Measurements from ENCODE around the gene CENPF.

DNA sequence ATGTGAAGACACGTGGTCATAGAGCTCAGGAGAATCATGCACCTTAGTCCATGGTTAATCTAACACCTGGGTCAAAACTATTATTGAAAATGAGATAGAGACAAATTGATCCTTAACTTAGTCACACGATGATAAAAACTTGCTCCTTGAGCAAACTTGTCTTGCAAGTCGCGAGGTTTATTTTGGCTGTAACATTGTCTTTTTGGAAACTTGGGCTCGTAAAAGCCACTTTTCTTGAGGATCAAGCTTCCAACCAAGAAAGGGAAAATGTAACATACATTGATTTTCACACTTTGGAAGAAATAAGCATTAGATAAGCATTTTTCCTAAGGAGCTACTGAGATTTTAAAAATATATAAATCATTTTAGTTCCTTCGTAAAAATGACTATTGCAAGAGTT, 19.9 kb upstream of the CENPF start:
- TF ChIP-seq, protein P1, sequence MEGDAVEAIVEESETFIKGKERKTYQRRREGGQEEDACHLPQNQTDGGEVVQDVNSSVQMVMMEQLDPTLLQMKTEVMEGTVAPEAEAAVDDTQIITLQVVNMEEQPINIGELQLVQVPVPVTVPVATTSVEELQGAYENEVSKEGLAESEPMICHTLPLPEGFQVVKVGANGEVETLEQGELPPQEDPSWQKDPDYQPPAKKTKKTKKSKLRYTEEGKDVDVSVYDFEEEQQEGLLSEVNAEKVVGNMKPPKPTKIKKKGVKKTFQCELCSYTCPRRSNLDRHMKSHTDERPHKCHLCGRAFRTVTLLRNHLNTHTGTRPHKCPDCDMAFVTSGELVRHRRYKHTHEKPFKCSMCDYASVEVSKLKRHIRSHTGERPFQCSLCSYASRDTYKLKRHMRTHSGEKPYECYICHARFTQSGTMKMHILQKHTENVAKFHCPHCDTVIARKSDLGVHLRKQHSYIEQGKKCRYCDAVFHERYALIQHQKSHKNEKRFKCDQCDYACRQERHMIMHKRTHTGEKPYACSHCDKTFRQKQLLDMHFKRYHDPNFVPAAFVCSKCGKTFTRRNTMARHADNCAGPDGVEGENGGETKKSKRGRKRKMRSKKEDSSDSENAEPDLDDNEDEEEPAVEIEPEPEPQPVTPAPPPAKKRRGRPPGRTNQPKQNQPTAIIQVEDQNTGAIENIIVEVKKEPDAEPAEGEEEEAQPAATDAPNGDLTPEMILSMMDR (IDR thresholded peaks at IDR 0.05): no peak
- TF ChIP-seq POLR2A (IDR thresholded peaks at IDR 0.05): no peak
